PC-3 (cell line): ENCODE measurements around the gene MLYCD. TPM values are rescaled to one million over a fixed set of nuclear protein-coding genes. Genes with fewer than 3 reads are reported as not detected.

Experiments used
- ATAC-seq: fragments of 200-7000 bp; cut with Tn5 transposase; 2 replicates; pipeline ENCODE4 v1.9.1; 2020; ENCODE audit warnings: mild to moderate bottlenecking, moderate library complexity
- BruUV-seq: library from RNA; stranded (reverse); fragments of 400-500 nt; replicated peaks from 2 replicates; lab custom pipeline; 2021; lab: Mats Ljungman, UMichigan
- CTCF ChIA-PET: fragments of 300-600 bp; sonication (Branson Sonifier 250); formaldehyde crosslinking; loops from one replicate; lab custom pipeline; 2022; ENCODE audit warnings: antibody characterized with exemption; lab: Charles Lee
- POLR2A ChIA-PET: fragments of 300-600 bp; sonication (Branson Sonifier 250); formaldehyde crosslinking; loops from one replicate; lab custom pipeline; 2022; ENCODE audit warnings: antibody characterized with exemption; ENCODE audit not compliant: unreplicated experiment; lab: Charles Lee
- DNase-seq: peaks from one replicate; pipeline ENCODE4 v3.0.0-alpha.2; 2015
- H2AFZ ChIP-seq: fragments of 300-600 bp; sonication (generic); 2 replicates; pipeline ENCODE4 v1.6.0; 2016; ENCODE audit warnings: antibody characterized with exemption, low read length
- H3F3A ChIP-seq: fragments of 300-600 bp; sonication (generic); one replicate; pipeline ENCODE4 v1.6.0; 2017; ENCODE audit warnings: antibody characterized with exemption, low read length, control low read depth, mild to moderate bottlenecking; ENCODE audit not compliant: unreplicated experiment
- H3K27ac ChIP-seq: fragments of 300-600 bp; sonication (generic); 2 replicates; pipeline ENCODE4 v1.5.1; 2016; ENCODE audit warnings: mild to moderate bottlenecking, low read length
- H3K27me3 ChIP-seq: fragments of 300-600 bp; sonication (generic); 2 replicates; pipeline ENCODE4 v1.6.1; 2016; ENCODE audit warnings: low read length, mixed read lengths
- H3K36me3 ChIP-seq: fragments of 300-600 bp; sonication (generic); 2 replicates; pipeline ENCODE4 v1.6.1; 2016; ENCODE audit warnings: low read depth, mixed run types, low read length, mixed read lengths
- H3K4me1 ChIP-seq: fragments of 300-600 bp; sonication (generic); 2 replicates; pipeline ENCODE4 v1.5.1; 2016; ENCODE audit warnings: low read length; ENCODE audit not compliant: insufficient read depth
- H3K4me2 ChIP-seq: fragments of 300-600 bp; sonication (generic); 2 replicates; pipeline ENCODE4 v1.6.0; 2016; ENCODE audit warnings: low read length
- H3K4me3 ChIP-seq: fragments of 300-600 bp; sonication (generic); 2 replicates; pipeline ENCODE4 v1.5.1; 2016; ENCODE audit warnings: mild to moderate bottlenecking, low read length, mixed read lengths
- H3K79me2 ChIP-seq: fragments of 300-600 bp; sonication (generic); 2 replicates; pipeline ENCODE4 v1.6.1; 2017; ENCODE audit warnings: low read length, mixed read lengths
- H3K9ac ChIP-seq: fragments of 300-600 bp; sonication (generic); 2 replicates; pipeline ENCODE4 v1.6.0; 2016; ENCODE audit warnings: mild to moderate bottlenecking, low read length
- H3K9me2 ChIP-seq: fragments of 300-600 bp; sonication (generic); replicated peaks from 2 replicates; pipeline ENCODE4 v1.6.1; 2016; ENCODE audit warnings: mixed run types, low read length, mixed read lengths
- H3K9me3 ChIP-seq: fragments of 300-600 bp; sonication (generic); 2 replicates; pipeline ENCODE4 v1.6.1; 2016; ENCODE audit warnings: low read length, mixed read lengths
- H4K20me1 ChIP-seq: fragments of 300-600 bp; sonication (generic); 2 replicates; pipeline ENCODE4 v1.6.1; 2016; ENCODE audit warnings: low read length, mixed read lengths
- EZH2 ChIP-seq: fragments of 300-600 bp; sonication (generic); IDR thresholded peaks from one replicate; pipeline ENCODE4 v1.6.1; 2017; ENCODE audit warnings: antibody characterized with exemption, mild to moderate bottlenecking, low read length; ENCODE audit not compliant: unreplicated experiment
- EZH2phosphoT487 ChIP-seq: fragments of 300-600 bp; sonication (generic); IDR thresholded peaks from 2 replicates; pipeline ENCODE4 v1.6.1; 2018; ENCODE audit warnings: mild to moderate bottlenecking, antibody characterized with exemption, low read length, borderline replicate concordance
- intact Hi-C: fragments of 100-400 bp; cut with micrococcal nuclease; formaldehyde crosslinking; loops from 2 replicates; pipeline ENCODE4 v1.9.0; 2023
- total RNA-seq: library from RNA; depleted of rRNA; stranded (reverse); fragments of >200 nt; gene quantifications from 2 replicates; pipeline ENCODE4 v1.2.3, GENCODE V29; 2014
- TF ChIP-seq, protein P1 (sequence below): fragments of 300-600 bp; sonication (generic); conservative IDR thresholded peaks from 2 replicates; pipeline ENCODE4 v1.5.1; 2017; ENCODE audit warnings: antibody characterized with exemption, low read depth, mild to moderate bottlenecking, low read length

Gene MLYCD
- total RNA-seq, 1 experiment from 2014 or later = 0.95 TPM

DNA sequence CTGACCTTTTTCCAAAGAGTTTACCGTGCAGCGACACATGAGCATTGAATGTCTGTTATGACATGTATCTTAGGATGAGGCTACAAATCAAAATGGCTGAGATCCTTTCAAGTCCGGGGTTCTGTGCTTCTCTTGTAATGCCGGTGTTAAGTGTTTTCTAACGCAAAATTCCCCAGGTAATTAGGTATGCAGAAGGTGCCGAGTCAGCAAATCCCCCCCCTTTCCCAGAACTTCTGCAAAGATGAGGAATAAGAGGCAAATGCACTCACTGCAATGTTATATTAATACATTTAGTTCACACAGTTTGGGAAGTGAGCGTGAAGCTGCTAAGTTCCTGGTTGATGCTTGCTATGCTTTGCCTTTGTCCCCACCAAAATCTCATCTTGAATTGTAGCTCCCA, 36.3 kb upstream of the MLYCD start:
- CTCF ChIA-PET = no interaction called here
- TF ChIP-seq, protein P1, sequence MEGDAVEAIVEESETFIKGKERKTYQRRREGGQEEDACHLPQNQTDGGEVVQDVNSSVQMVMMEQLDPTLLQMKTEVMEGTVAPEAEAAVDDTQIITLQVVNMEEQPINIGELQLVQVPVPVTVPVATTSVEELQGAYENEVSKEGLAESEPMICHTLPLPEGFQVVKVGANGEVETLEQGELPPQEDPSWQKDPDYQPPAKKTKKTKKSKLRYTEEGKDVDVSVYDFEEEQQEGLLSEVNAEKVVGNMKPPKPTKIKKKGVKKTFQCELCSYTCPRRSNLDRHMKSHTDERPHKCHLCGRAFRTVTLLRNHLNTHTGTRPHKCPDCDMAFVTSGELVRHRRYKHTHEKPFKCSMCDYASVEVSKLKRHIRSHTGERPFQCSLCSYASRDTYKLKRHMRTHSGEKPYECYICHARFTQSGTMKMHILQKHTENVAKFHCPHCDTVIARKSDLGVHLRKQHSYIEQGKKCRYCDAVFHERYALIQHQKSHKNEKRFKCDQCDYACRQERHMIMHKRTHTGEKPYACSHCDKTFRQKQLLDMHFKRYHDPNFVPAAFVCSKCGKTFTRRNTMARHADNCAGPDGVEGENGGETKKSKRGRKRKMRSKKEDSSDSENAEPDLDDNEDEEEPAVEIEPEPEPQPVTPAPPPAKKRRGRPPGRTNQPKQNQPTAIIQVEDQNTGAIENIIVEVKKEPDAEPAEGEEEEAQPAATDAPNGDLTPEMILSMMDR = no peak
- TF ChIP-seq EZH2phosphoT487 = no peak
- TF ChIP-seq EZH2 = no peak
- no TSS peak for BruUV-seq
- H3K4me2 ChIP-seq = no peak overlapping the region
- H3K36me3 ChIP-seq = no peaks in the 10 kb centered on the region
- H4K20me1 ChIP-seq = no peaks in the 10 kb centered on the region
- ATAC-seq = no peak
- H3K9ac ChIP-seq = no peak overlapping the region
- no peak for DNase-seq
- no peaks in the 10 kb centered on the region for H3K4me1 ChIP-seq
- no peaks in the 10 kb centered on the region for H3K9me3 ChIP-seq
- intact Hi-C loops = no loop called here
- no peak overlapping the region for H2AFZ ChIP-seq
- H3K27ac ChIP-seq = no peak overlapping the region
- no peaks in the 10 kb centered on the region for H3K9me2 ChIP-seq
- peaks cover 62% of the 10 kb centered on the region for H3K27me3 ChIP-seq
- H3K79me2 ChIP-seq = no peaks in the 10 kb centered on the region
- no peaks in the 10 kb centered on the region for H3F3A ChIP-seq
- no peak overlapping the region for H3K4me3 ChIP-seq
- POLR2A ChIA-PET = no interaction called here

DNA sequence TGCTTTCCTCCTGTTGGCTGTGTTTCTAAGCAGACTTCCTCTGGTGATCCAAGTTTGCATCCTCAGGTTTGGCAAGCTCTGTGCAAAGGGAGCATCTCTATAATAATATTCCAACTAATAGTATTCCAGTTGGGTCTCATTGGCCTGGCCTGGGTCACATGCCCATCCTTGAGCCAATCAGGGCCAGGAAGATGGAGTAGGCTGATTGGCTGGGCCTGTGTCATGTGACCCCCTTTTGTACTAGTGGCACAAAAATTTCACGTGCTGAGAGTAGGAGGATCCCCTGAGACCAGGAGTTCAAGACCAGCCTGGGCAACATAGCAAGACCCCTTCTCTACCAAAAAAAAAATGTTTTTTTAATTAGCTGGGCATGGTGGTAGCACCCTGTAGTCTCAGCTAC, 35.2 kb upstream of the MLYCD start:
- H2AFZ ChIP-seq = no peak overlapping the region
- ChIA-PET CTCF (no interaction called here), POLR2A (no interaction called here)
- no peak overlapping the region for H3K4me2 ChIP-seq
- H3F3A ChIP-seq = no peaks in the 10 kb centered on the region
- ATAC-seq (no peak), DNase-seq (no peak)
- no peak for TF ChIP-seq EZH2
- TF ChIP-seq, protein P1 = no peak
- TF ChIP-seq EZH2phosphoT487 = no peak
- no peaks in the 10 kb centered on the region for H3K9me3 ChIP-seq
- no peaks in the 10 kb centered on the region for H3K36me3 ChIP-seq
- BruUV-seq = no TSS peak
- H4K20me1 ChIP-seq = no peaks in the 10 kb centered on the region
- no peaks in the 10 kb centered on the region for H3K79me2 ChIP-seq
- H3K9ac ChIP-seq = no peak overlapping the region
- intact Hi-C loops = no loop called here
- no peak overlapping the region for H3K27ac ChIP-seq
- H3K4me3 ChIP-seq = no peak overlapping the region
- peaks cover 54% of the 10 kb centered on the region for H3K27me3 ChIP-seq
- no peaks in the 10 kb centered on the region for H3K9me2 ChIP-seq
- H3K4me1 ChIP-seq = no peaks in the 10 kb centered on the region

DNA sequence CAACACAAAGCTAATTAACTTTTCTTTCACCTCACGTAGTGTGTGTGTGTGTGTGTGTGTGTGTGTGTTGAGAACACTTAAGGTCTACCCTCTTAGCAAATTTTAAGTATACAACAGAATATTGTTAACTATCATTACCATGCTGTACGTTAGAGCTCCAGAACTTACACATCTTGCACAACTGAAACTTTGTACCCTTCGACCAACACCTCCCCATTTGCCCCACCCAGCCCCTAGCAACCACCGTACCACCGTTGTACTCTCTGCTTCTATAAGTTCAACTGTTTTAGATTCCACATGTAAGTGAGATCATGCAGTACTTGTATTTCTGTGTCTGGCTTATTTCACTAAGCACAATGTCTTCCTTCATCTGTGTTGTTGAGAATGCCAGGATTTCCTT, 28.1 kb upstream of the MLYCD start:
- DNase-seq (no peak), ATAC-seq (no peak)
- no peaks in the 10 kb centered on the region for H3K9me3 ChIP-seq
- ChIA-PET POLR2A (no interaction called here), CTCF (no interaction called here)
- H3K36me3 ChIP-seq = no peaks in the 10 kb centered on the region
- H2AFZ ChIP-seq = no peak overlapping the region
- peaks cover 45% of the 10 kb centered on the region for H3K27me3 ChIP-seq
- intact Hi-C loops = no loop called here
- no peaks in the 10 kb centered on the region for H3K4me1 ChIP-seq
- H3K9me2 ChIP-seq = no peaks in the 10 kb centered on the region
- H3K4me3 ChIP-seq = no peak overlapping the region
- H3K9ac ChIP-seq = no peak overlapping the region
- no TSS peak for BruUV-seq
- TF ChIP-seq, protein P1 = no peak
- TF ChIP-seq EZH2phosphoT487 (no peak), EZH2 (no peak)
- H3K4me2 ChIP-seq = no peak overlapping the region
- no peak overlapping the region for H3K27ac ChIP-seq
- H4K20me1 ChIP-seq = no peaks in the 10 kb centered on the region
- no peaks in the 10 kb centered on the region for H3K79me2 ChIP-seq
- no peaks in the 10 kb centered on the region for H3F3A ChIP-seq
